ENCODE results near the gene NPBWR2. TPM values are rescaled to one million over a fixed set of nuclear protein-coding genes. Genes with fewer than 3 reads are reported as not detected.

The NPBWR2 gene
- total and polyA plus RNA-seq, 3 donors from 2014 or later: 0.19 TPM; not detected in 2

- no peaks in the 10 kb centered on the region for H3K27me3 ChIP-seq
- H3K36me3 ChIP-seq (ENCODE audit: low read depth, missing control alignments): no peaks in the 10 kb centered on the region
- peak overlapping the region in 1 of 2 donors; percentile 36 for H3K27ac ChIP-seq
- no peaks in the 10 kb centered on the region for H3K9me3 ChIP-seq
- WGBS, 2 donors: 42 to 72% methylated on average over 1 to 8 of the region's 9 CpGs
- H3K4me1 ChIP-seq: peaks cover 6% of the 10 kb centered on the region
- intact Hi-C loops (cut with DNase I; ENCODE audit: low total_unique reads): no loop called here
- H3K4me3 ChIP-seq: no peak overlapping the region
- no peak for TF ChIP-seq CTCF (IDR thresholded peaks at IDR 0.05)
- no peak for TF ChIP-seq POLR2A (IDR thresholded peaks at IDR 0.05)
- no peak for DNase-seq
Measured at GRCh38 chr20:64055396-64055892, 51.9 kb downstream of the NPBWR2 start.

- H3K4me3 ChIP-seq: no peak overlapping the region
- peak overlapping the region in 1 of 2 donors; percentile 36 for H3K27ac ChIP-seq
- no peaks in the 10 kb centered on the region for H3K9me3 ChIP-seq
- peaks cover 12% of the 10 kb centered on the region for H3K4me1 ChIP-seq
- no peak for TF ChIP-seq POLR2A (IDR thresholded peaks at IDR 0.05)
- TF ChIP-seq CTCF (IDR thresholded peaks at IDR 0.05): no peak
- intact Hi-C loops (cut with DNase I; ENCODE audit: low total_unique reads): no loop called here
- WGBS, 2 donors: 36 to 66% methylated on average over 9 to 17 of the region's 17 CpGs
- H3K36me3 ChIP-seq (ENCODE audit: low read depth, missing control alignments): no peaks in the 10 kb centered on the region
- DNase-seq: no peak
- no peaks in the 10 kb centered on the region for H3K27me3 ChIP-seq
Measured at GRCh38 chr20:64053841-64054661, 53.3 kb downstream of the NPBWR2 start.

Small RNA genes within 50 kb of the gene (microRNA-seq; reads per million reads assigned to microRNA genes)
- 0.69 to 0.70 reads per million in 2 donors for gene MIR6813 (ENCODE audit: borderline number of aligned reads in 2 of 2, borderline replicate concordance in 1 of 2)

Small RNA genes within 50 kb of the gene (small RNA-seq; reads per million reads assigned to genes)
- 0 to 0.19 reads per million in 2 donors for gene AL355803.1
- gene MIR6813: 0 reads per million in 2 donors

Other genes starting within 250 kb of the NPBWR2 start
- gene ABHD16B, start 246.1 kb downstream of the NPBWR2 start, total RNA-seq: 10 to 100 TPM; 13.8 to 20.9 TPM
- 10.8 TPM for gene ABHD16B, start 246.1 kb downstream of the NPBWR2 start, polyA plus RNA-seq (ENCODE audit: insufficient read depth, low read depth, low replicate concordance)
- 100 to 1,000 TPM; 100 to 132 TPM for gene TPD52L2, start 242.3 kb downstream of the NPBWR2 start, total RNA-seq
- 89.9 TPM for gene TPD52L2, start 242.3 kb downstream of the NPBWR2 start, polyA plus RNA-seq (ENCODE audit: insufficient read depth, low read depth, low replicate concordance)
- 10 to 100 TPM; 58.2 to 64.8 TPM for gene DNAJC5, start 212.4 kb downstream of the NPBWR2 start, total RNA-seq
- gene DNAJC5, start 212.4 kb downstream of the NPBWR2 start, polyA plus RNA-seq (ENCODE audit: insufficient read depth, low read depth, low replicate concordance): 35.6 TPM
- 10 to 100 TPM; 72.6 to 78.0 TPM for gene UCKL1, start 151.1 kb downstream of the NPBWR2 start, total RNA-seq
- 35.0 TPM for gene UCKL1, start 151.1 kb downstream of the NPBWR2 start, polyA plus RNA-seq (ENCODE audit: insufficient read depth, low read depth, low replicate concordance)
- gene ZNF512B, start 137.6 kb downstream of the NPBWR2 start, total RNA-seq: 10 to 100 TPM; 24.5 to 27.6 TPM
- gene ZNF512B, start 137.6 kb downstream of the NPBWR2 start, polyA plus RNA-seq (ENCODE audit: insufficient read depth, low read depth, low replicate concordance): 16.7 TPM
- 10 to 100 TPM in 1 of 2 donors, 1 to 10 TPM in 1; 6.2 to 10.7 TPM for gene SAMD10, start 127.9 kb downstream of the NPBWR2 start, total RNA-seq
- 3.9 TPM for gene SAMD10, start 127.9 kb downstream of the NPBWR2 start, polyA plus RNA-seq (ENCODE audit: insufficient read depth, low read depth, low replicate concordance)
- gene PRPF6, start 126.4 kb downstream of the NPBWR2 start, total RNA-seq: 100 to 1,000 TPM; 107 to 114 TPM
- 106 TPM for gene PRPF6, start 126.4 kb downstream of the NPBWR2 start, polyA plus RNA-seq (ENCODE audit: insufficient read depth, low read depth, low replicate concordance)
- 1 to 10 TPM; 4.5 to 8.3 TPM for gene C20orf204, start 71.4 kb downstream of the NPBWR2 start, total RNA-seq
- gene C20orf204, start 71.4 kb downstream of the NPBWR2 start, polyA plus RNA-seq (ENCODE audit: insufficient read depth, low read depth, low replicate concordance): 2.9 TPM
- 10 to 100 TPM in 1 of 2 donors, 1 to 10 TPM in 1; 6.1 to 17.1 TPM for gene SOX18, start 57.9 kb downstream of the NPBWR2 start, total RNA-seq
- 7.9 TPM for gene SOX18, start 57.9 kb downstream of the NPBWR2 start, polyA plus RNA-seq (ENCODE audit: insufficient read depth, low read depth, low replicate concordance)
- 100 to 1,000 TPM in 1 of 2 donors, 10 to 100 TPM in 1; 94.5 to 126 TPM for gene TCEA2, start 44.4 kb downstream of the NPBWR2 start, total RNA-seq
- gene TCEA2, start 44.4 kb downstream of the NPBWR2 start, polyA plus RNA-seq (ENCODE audit: insufficient read depth, low read depth, low replicate concordance): 171 TPM
- 10 to 100 TPM in 1 of 2 donors, 1 to 10 TPM in 1; 4.4 to 10.4 TPM for gene RGS19, start 28.0 kb downstream of the NPBWR2 start, total RNA-seq
- gene RGS19, start 28.0 kb downstream of the NPBWR2 start, polyA plus RNA-seq (ENCODE audit: insufficient read depth, low read depth, low replicate concordance): 7.3 TPM
- gene OPRL1, start 27.5 kb downstream of the NPBWR2 start, total RNA-seq: 1 to 10 TPM; 6.0 to 7.7 TPM
- 9.4 TPM for gene OPRL1, start 27.5 kb downstream of the NPBWR2 start, polyA plus RNA-seq (ENCODE audit: insufficient read depth, low read depth, low replicate concordance)
- gene LKAAEAR1, start 23.2 kb downstream of the NPBWR2 start, total RNA-seq: 10 to 100 TPM; 45.3 to 89.9 TPM
- 6.6 TPM for gene LKAAEAR1, start 23.2 kb downstream of the NPBWR2 start, polyA plus RNA-seq (ENCODE audit: insufficient read depth, low read depth, low replicate concordance)
- gene MYT1, start 56.9 kb upstream of the NPBWR2 start, total RNA-seq: 10 to 100 TPM in 1 of 2 donors, 1 to 10 TPM in 1; 1.7 to 22.2 TPM
- 2.9 TPM for gene MYT1, start 56.9 kb upstream of the NPBWR2 start, polyA plus RNA-seq (ENCODE audit: insufficient read depth, low read depth, low replicate concordance)
- 100 to 1,000 TPM in 1 of 2 donors, 10 to 100 TPM in 1; 96.4 to 156 TPM for gene PCMTD2, start 148.2 kb upstream of the NPBWR2 start, total RNA-seq
- 57.6 TPM for gene PCMTD2, start 148.2 kb upstream of the NPBWR2 start, polyA plus RNA-seq (ENCODE audit: insufficient read depth, low read depth, low replicate concordance)